Mucosa of descending colon (tissue), 3 donors: ENCODE data around the gene ZNF385B. TPM values are rescaled to one million over a fixed set of nuclear protein-coding genes. Genes with fewer than 3 reads are reported as not detected.

Experiments used
- ATAC-seq: fragments of 200-7000 bp; cut with Tn5 transposase; one replicate; pipeline ENCODE4 v1.9.1; 2020; ENCODE audit warnings: mild to moderate bottlenecking, moderate library complexity
- DNase-seq, 3 donors: peaks; one replicate each; pipeline ENCODE4 v3.0.0-alpha.2; 2020
- H3K36me3 ChIP-seq: fragments of 200-600 bp; one replicate; pipeline ENCODE4 v1.8.0; 2021; ENCODE audit warnings: low read depth, mild to moderate bottlenecking
- H3K4me1 ChIP-seq: fragments of 200-600 bp; one replicate; pipeline ENCODE4 v1.8.0; 2021; ENCODE audit warnings: low read depth, mild to moderate bottlenecking
- H3K4me3 ChIP-seq: fragments of 200-600 bp; one replicate; pipeline ENCODE4 v1.8.0; 2021; ENCODE audit warnings: mild to moderate bottlenecking
- H3K9me3 ChIP-seq: fragments of 200-600 bp; one replicate; pipeline ENCODE4 v1.8.0; 2021; ENCODE audit warnings: mild to moderate bottlenecking
- CTCF ChIP-seq: fragments of 200-600 bp; IDR thresholded peaks from one replicate; pipeline ENCODE4 v1.8.0; 2022; ENCODE audit warnings: antibody characterized with exemption, mild to moderate bottlenecking
- intact Hi-C, 2 donors: fragments of 100-400 bp; cut with DNase I in 1 of 2; cut with micrococcal nuclease in 1 of 2; formaldehyde crosslinking; loops; one replicate each; pipeline versions ENCODE4 v1.11.0 to v1.11.1; 2022; cut with DNase I, micrococcal nuclease
- total RNA-seq, 3 donors: library from RNA; stranded (reverse); fragmentation: NEBNext Ultra II Directional in 2 of 3; extraction: Animal tissue kit (Norgen Biotek cat#: 25700) in 2 of 3; gene quantifications; one replicate each; pipeline versions ENCODE4 v1.2.1 to v1.2.4, GENCODE V29; 2021 to 2023
- donor health status: DM: no; HTN: no; CAD: no; lungs with moderate emphysema.
- donor health status: DM: no; HTN: no; CAD: no.
- donor health status: DM: no; HTN: yes; CAD: no.

The ZNF385B gene
- total RNA-seq, 3 donors from 2014 or later: 1.2 to 2.2 (median 1.6) TPM

- ATAC-seq (no peak), DNase-seq (no peak)
- intact Hi-C loops: no loop called here
- H3K36me3 ChIP-seq: no peaks in the 10 kb centered on the region
- H3K4me3 ChIP-seq: no peak overlapping the region
- no peaks in the 10 kb centered on the region for H3K4me1 ChIP-seq
- no peaks in the 10 kb centered on the region for H3K9me3 ChIP-seq
- TF ChIP-seq CTCF: no peak
Observed at GRCh38 chr2:179613299-179613651, 248.1 kb downstream of the ZNF385B start.

GRCh38 chr2:179612591-179613298, 248.7 kb downstream of the ZNF385B start:
- no peak for DNase-seq
- H3K36me3 ChIP-seq: no peaks in the 10 kb centered on the region
- H3K9me3 ChIP-seq: no peaks in the 10 kb centered on the region
- no peak overlapping the region for H3K4me3 ChIP-seq
- H3K4me1 ChIP-seq: no peaks in the 10 kb centered on the region
- intact Hi-C loops: no loop called here
- no peak for ATAC-seq
- no peak for TF ChIP-seq CTCF

- ATAC-seq: no peak
- DNase-seq: no peak
- no peak overlapping the region for H3K4me3 ChIP-seq
Observed at GRCh38 chr2:179612108-179612507, 249.3 kb downstream of the ZNF385B start.

GRCh38 chr2:179606141-179606540, 255.3 kb downstream of the ZNF385B start:
- H3K36me3 ChIP-seq: no peaks in the 10 kb centered on the region
- H3K4me3 ChIP-seq: no peak overlapping the region
- TF ChIP-seq CTCF: no peak
- DNase-seq: no peak
- H3K4me1 ChIP-seq: no peaks in the 10 kb centered on the region
- intact Hi-C loops: no loop called here
- ATAC-seq: no peak
- no peaks in the 10 kb centered on the region for H3K9me3 ChIP-seq

More at GRCh38 chr2:179612108-179612507, 249.3 kb downstream of the ZNF385B start:
- no peak for TF ChIP-seq CTCF
- Histone ChIP-seq H3K9me3 (no peaks in the 10 kb centered on the region), H3K4me1 (no peaks in the 10 kb centered on the region), H3K36me3 (no peaks in the 10 kb centered on the region)
- intact Hi-C loops: no loop called here

GRCh38 chr2:179605341-179605740, 256.1 kb downstream of the ZNF385B start:
- intact Hi-C loops: no loop called here
- DNase-seq: no peak
- H3K4me1 ChIP-seq: no peaks in the 10 kb centered on the region
- no peak for TF ChIP-seq CTCF
- no peaks in the 10 kb centered on the region for H3K36me3 ChIP-seq
- no peaks in the 10 kb centered on the region for H3K9me3 ChIP-seq
- no peak for ATAC-seq
- no peak overlapping the region for H3K4me3 ChIP-seq

GRCh38 chr2:179604598-179604997, 256.8 kb downstream of the ZNF385B start:
- TF ChIP-seq CTCF: no peak
- DNase-seq (no peak), ATAC-seq (no peak)
- H3K9me3 ChIP-seq: no peaks in the 10 kb centered on the region
- intact Hi-C loops: no loop called here
- H3K4me3 ChIP-seq: no peak overlapping the region
- H3K36me3 ChIP-seq: no peaks in the 10 kb centered on the region
- no peaks in the 10 kb centered on the region for H3K4me1 ChIP-seq
